Trophoblast cell (in vitro differentiated cells and primary cell): ENCODE measurements around the gene FAAH2.

Experiments
- DNase-seq, 2 donors: peaks; one replicate each; pipeline ENCODE4 v3.0.0-alpha.2; 2016
- H2AFZ ChIP-seq: 2 replicates; pipeline ENCODE4 v1.6.1; 2013; ENCODE audit warnings: low read length, moderate library complexity, mild to moderate bottlenecking; ENCODE audit not compliant: insufficient read depth, poor library complexity
- H2AK5ac ChIP-seq: 2 replicates; pipeline ENCODE4 v1.6.1; 2013; ENCODE audit warnings: mild to moderate bottlenecking, low read length
- H2BK120ac ChIP-seq: 2 replicates; pipeline ENCODE4 v1.6.1; 2013; ENCODE audit warnings: low read length, mild to moderate bottlenecking, moderate library complexity; ENCODE audit not compliant: insufficient read depth, poor library complexity
- H2BK12ac ChIP-seq: 2 replicates; pipeline ENCODE4 v1.6.1; 2013; ENCODE audit warnings: mild to moderate bottlenecking, low read length, moderate library complexity
- H2BK5ac ChIP-seq: 2 replicates; pipeline ENCODE4 v1.6.1; 2013; ENCODE audit warnings: low read length, low read depth, moderate library complexity, mild to moderate bottlenecking; ENCODE audit not compliant: poor library complexity
- H3K14ac ChIP-seq: 2 replicates; pipeline ENCODE4 v1.6.1; 2013; ENCODE audit warnings: mild to moderate bottlenecking, low read length
- H3K18ac ChIP-seq: 2 replicates; pipeline ENCODE4 v1.6.1; 2013; ENCODE audit warnings: mild to moderate bottlenecking, low read length
- H3K23ac ChIP-seq: 2 replicates; pipeline ENCODE4 v1.6.1; 2013; ENCODE audit warnings: low read length
- H3K27ac ChIP-seq: 2 replicates; pipeline ENCODE4 v1.5.1; 2013; ENCODE audit warnings: low read depth, mild to moderate bottlenecking, inconsistent platforms, low read length, moderate library complexity
- H3K27me3 ChIP-seq: 2 replicates; pipeline ENCODE4 v1.6.1; 2013; ENCODE audit warnings: inconsistent platforms, mild to moderate bottlenecking, low read length, moderate library complexity; ENCODE audit not compliant: insufficient read depth
- H3K36me3 ChIP-seq, 2 experiments: 1 replicate in 1 of 2; 2 replicates in 1 of 2; pipeline ENCODE4 v1.6.1; 2013; ENCODE audit warnings: low read length in 2 of 2, mild to moderate bottlenecking in 2 of 2, moderate library complexity in 1 of 2; ENCODE audit not compliant: insufficient read depth in 2 of 2, control insufficient read depth in 1 of 2
- H3K4ac ChIP-seq: 2 replicates; pipeline ENCODE4 v1.6.1; 2013; ENCODE audit warnings: low read depth, mild to moderate bottlenecking, low read length, moderate library complexity
- H3K4me1 ChIP-seq, 2 experiments: 1 replicate in 1 of 2; 2 replicates in 1 of 2; pipeline ENCODE4 v1.6.1; 2013; ENCODE audit warnings: low read length in 2 of 2, mild to moderate bottlenecking in 2 of 2, moderate library complexity in 1 of 2; ENCODE audit not compliant: insufficient read depth in 2 of 2, control insufficient read depth in 1 of 2
- H3K4me2 ChIP-seq: 2 replicates; pipeline ENCODE4 v1.6.1; 2013; ENCODE audit warnings: inconsistent platforms, mild to moderate bottlenecking, low read length, moderate library complexity
- H3K4me3 ChIP-seq: 2 replicates; pipeline ENCODE4 v1.5.1; 2013; ENCODE audit warnings: mild to moderate bottlenecking, low read depth, low read length, inconsistent platforms
- H3K79me1 ChIP-seq: one replicate; pipeline ENCODE4 v1.6.1; 2013; ENCODE audit warnings: low read length
- H3K79me2 ChIP-seq: 2 replicates; pipeline ENCODE4 v1.6.1; 2013; ENCODE audit warnings: low read length, mild to moderate bottlenecking; ENCODE audit not compliant: control insufficient read depth, insufficient read depth, poor library complexity
- H3K9ac ChIP-seq: 2 replicates; pipeline ENCODE4 v1.6.1; 2013; ENCODE audit warnings: mild to moderate bottlenecking, low read length
- H3K9me3 ChIP-seq: 2 replicates; pipeline ENCODE4 v1.6.1; 2013; ENCODE audit warnings: low read depth, mild to moderate bottlenecking, control low read depth, inconsistent platforms, low read length; ENCODE audit not compliant: insufficient read depth
- H4K12ac ChIP-seq: 2 replicates; pipeline ENCODE4 v1.6.1; 2013; ENCODE audit warnings: low read depth, mild to moderate bottlenecking, low read length, moderate library complexity
- H4K8ac ChIP-seq: 2 replicates; pipeline ENCODE4 v1.6.1; 2013; ENCODE audit warnings: low read depth, mild to moderate bottlenecking, low read length, moderate library complexity
- H4K91ac ChIP-seq: one replicate; pipeline ENCODE4 v1.6.1; 2013; ENCODE audit warnings: low read depth, mild to moderate bottlenecking, low read length, moderate library complexity
- WGBS: extraction: QIAGEN DNeasy Blood & Tissue Kit; methylation state at CpG from one replicate; pipeline ENCODE4 v1.1.7; 2013; ENCODE audit warnings: missing lambda C conversion rate; ENCODE audit not compliant: insufficient read length, insufficient coverage; ENCODE audit errors: extremely low coverage; 5-methylcytosine and 5-hydroxymethylcytosine counted together

FAAH2 gene

GRCh38 chrX:57406149-57406548 lies 119.6 kb downstream of the FAAH2 start:
- H3K4me1 ChIP-seq = no peaks in the 10 kb centered on the region
- H3K36me3 ChIP-seq = no peaks in the 10 kb centered on the region
- no peak overlapping the region for H3K4ac ChIP-seq
- H3K23ac ChIP-seq = no peak overlapping the region
- no peak overlapping the region for H2BK5ac ChIP-seq
- DNase-seq = no peak
- no peak overlapping the region for H2BK12ac ChIP-seq
- no peak overlapping the region for H3K4me3 ChIP-seq
- H3K14ac ChIP-seq = no peak overlapping the region
- H3K27me3 ChIP-seq = no peaks in the 10 kb centered on the region
- H2AK5ac ChIP-seq = no peak overlapping the region
- H4K8ac ChIP-seq = no peak overlapping the region
- no peak overlapping the region for H4K91ac ChIP-seq
- H3K18ac ChIP-seq = no peak overlapping the region
- H3K79me2 ChIP-seq = no peaks in the 10 kb centered on the region
- H2BK120ac ChIP-seq = no peak overlapping the region
- H2AFZ ChIP-seq = no peak overlapping the region
- no peak overlapping the region for H3K27ac ChIP-seq
- WGBS = no CpG with 5 or more reads among the region's 5 CpGs
- no peaks in the 10 kb centered on the region for H3K9me3 ChIP-seq
- H3K9ac ChIP-seq = no peak overlapping the region
- H4K12ac ChIP-seq = no peak overlapping the region
- H3K4me2 ChIP-seq = no peak overlapping the region
- no peaks in the 10 kb centered on the region for H3K79me1 ChIP-seq

GRCh38 chrX:57417827-57418226 lies 131.3 kb downstream of the FAAH2 start:
- Histone ChIP-seq H3K36me3 (no peaks in the 10 kb centered on the region), H3K27ac (no peak overlapping the region), H3K4ac (no peak overlapping the region), H2AFZ (no peak overlapping the region), H4K12ac (no peak overlapping the region), H2BK5ac (no peak overlapping the region), H3K23ac (no peak overlapping the region), H2AK5ac (no peak overlapping the region), H3K79me1 (no peaks in the 10 kb centered on the region), H3K14ac (no peak overlapping the region), H4K91ac (no peak overlapping the region), H3K9ac (no peak overlapping the region), H3K9me3 (no peaks in the 10 kb centered on the region), H3K4me2 (no peak overlapping the region), H2BK120ac (no peak overlapping the region), H3K27me3 (no peaks in the 10 kb centered on the region), H3K4me3 (no peak overlapping the region), H4K8ac (no peak overlapping the region), H3K79me2 (no peaks in the 10 kb centered on the region), H3K4me1 (peaks cover 0 to 1% of the 10 kb centered on the region in 2 experiments), H3K18ac (no peak overlapping the region), H2BK12ac (no peak overlapping the region)
- no peak for DNase-seq
- no CpG with 5 or more reads among the region's 4 CpGs for WGBS

- Histone ChIP-seq H3K79me1 (no peaks in the 10 kb centered on the region), H2BK120ac (no peak overlapping the region), H3K4me1 (peaks cover 0 to 1% of the 10 kb centered on the region in 2 experiments), H3K27me3 (no peaks in the 10 kb centered on the region), H4K91ac (no peak overlapping the region), H3K9ac (no peak overlapping the region), H2BK12ac (no peak overlapping the region), H3K9me3 (no peaks in the 10 kb centered on the region), H2AK5ac (no peak overlapping the region), H2AFZ (no peak overlapping the region), H4K12ac (no peak overlapping the region), H3K4me3 (no peak overlapping the region), H3K36me3 (no peaks in the 10 kb centered on the region), H3K4ac (no peak overlapping the region), H2BK5ac (no peak overlapping the region), H4K8ac (no peak overlapping the region), H3K79me2 (no peaks in the 10 kb centered on the region), H3K4me2 (no peak overlapping the region), H3K18ac (no peak overlapping the region), H3K14ac (no peak overlapping the region), H3K27ac (no peak overlapping the region), H3K23ac (no peak overlapping the region)
- no CpG with 5 or more reads among the region's 2 CpGs for WGBS
- DNase-seq = no peak
These were observed 135.8 kb downstream of the FAAH2 start for GRCh38 chrX:57422289-57422688.

GRCh38 chrX:57422790-57423189 lies 136.3 kb downstream of the FAAH2 start:
- DNase-seq = no peak

More at GRCh38 chrX:57422790-57423189, 136.3 kb downstream of the FAAH2 start:
- Histone ChIP-seq H3K79me2 (no peaks in the 10 kb centered on the region), H3K4me3 (no peak overlapping the region), H3K36me3 (no peaks in the 10 kb centered on the region), H3K23ac (no peak overlapping the region), H2BK5ac (no peak overlapping the region), H3K18ac (no peak overlapping the region), H4K12ac (no peak overlapping the region), H3K4me1 (peaks cover 0 to 1% of the 10 kb centered on the region in 2 experiments), H3K4ac (no peak overlapping the region), H4K8ac (no peak overlapping the region), H3K9me3 (no peaks in the 10 kb centered on the region), H2BK12ac (no peak overlapping the region), H3K27me3 (no peaks in the 10 kb centered on the region), H3K14ac (no peak overlapping the region), H2BK120ac (no peak overlapping the region), H3K27ac (no peak overlapping the region), H2AK5ac (no peak overlapping the region), H3K79me1 (no peaks in the 10 kb centered on the region), H2AFZ (no peak overlapping the region), H3K9ac (no peak overlapping the region), H3K4me2 (no peak overlapping the region), H4K91ac (no peak overlapping the region)
- no CpG with 5 or more reads among the region's 2 CpGs for WGBS
